HEK293 (cell line): ENCODE results near the gene NYNRIN.
A peak's percentile ranks its signal among the peaks of the same experiment; 100 is the strongest.

ENCODE experiments used
- GLIS2 ChIP-seq: fragments of 450-650 bp; formaldehyde crosslinking; IDR thresholded peaks from 2 replicates; pipeline ENCODE4 v1.5.1; 2016; ENCODE audit warnings: missing biosample characterization, missing genetic modification characterization
- REPIN1 ChIP-seq: fragments of 450-650 bp; formaldehyde crosslinking; IDR thresholded peaks from 2 replicates; pipeline ENCODE4 v1.5.1; 2017; ENCODE audit warnings: missing biosample characterization, missing genetic modification characterization, low read depth
- SALL2 ChIP-seq: fragments of 450-650 bp; formaldehyde crosslinking; IDR thresholded peaks from 2 replicates; pipeline ENCODE4 v1.5.0; 2017; ENCODE audit warnings: missing biosample characterization, mild to moderate bottlenecking, missing genetic modification characterization, borderline replicate concordance
- ZBTB1 ChIP-seq: fragments of 450-650 bp; formaldehyde crosslinking; IDR thresholded peaks from 2 replicates; pipeline ENCODE4 v1.5.1; 2016; ENCODE audit warnings: missing biosample characterization, missing genetic modification characterization
- ZBTB49 ChIP-seq: fragments of 450-650 bp; formaldehyde crosslinking; IDR thresholded peaks from 2 replicates; pipeline ENCODE4 v1.5.1; 2016; ENCODE audit warnings: missing biosample characterization, missing genetic modification characterization, low read depth
- ZBTB6 ChIP-seq: fragments of 450-650 bp; formaldehyde crosslinking; IDR thresholded peaks from 2 replicates; pipeline ENCODE4 v1.5.1; 2017; ENCODE audit warnings: missing biosample characterization, missing genetic modification characterization
- ZEB2 ChIP-seq: fragments of 450-650 bp; formaldehyde crosslinking; IDR thresholded peaks from 2 replicates; pipeline ENCODE4 v1.5.1; 2016; ENCODE audit warnings: missing biosample characterization, missing genetic modification characterization
- ZNF112 ChIP-seq: fragments of 450-650 bp; formaldehyde crosslinking; IDR thresholded peaks from 2 replicates; pipeline ENCODE4 v1.5.0; 2017; ENCODE audit warnings: missing biosample characterization, missing genetic modification characterization
- ZNF133 ChIP-seq: fragments of 450-650 bp; formaldehyde crosslinking; IDR thresholded peaks from 2 replicates; pipeline ENCODE4 v1.5.1; 2016; ENCODE audit warnings: missing biosample characterization, missing genetic modification characterization
- ZNF2 ChIP-seq: fragments of 450-650 bp; formaldehyde crosslinking; IDR thresholded peaks from 2 replicates; pipeline ENCODE4 v1.5.1; 2016; ENCODE audit warnings: missing biosample characterization, missing genetic modification characterization
- ZNF211 ChIP-seq: fragments of 450-650 bp; formaldehyde crosslinking; IDR thresholded peaks from 2 replicates; pipeline ENCODE4 v1.5.1; 2016; ENCODE audit warnings: low read depth, missing biosample characterization, missing genetic modification characterization
- ZNF350 ChIP-seq: fragments of 450-650 bp; formaldehyde crosslinking; IDR thresholded peaks from 2 replicates; pipeline ENCODE4 v1.5.0; 2017; ENCODE audit warnings: missing biosample characterization, mild to moderate bottlenecking, missing genetic modification characterization
- ZNF473 ChIP-seq: fragments of 450-650 bp; formaldehyde crosslinking; IDR thresholded peaks from 2 replicates; pipeline ENCODE4 v1.5.1; 2017; ENCODE audit warnings: missing biosample characterization, missing genetic modification characterization
- ZNF549 ChIP-seq: fragments of 450-650 bp; IDR thresholded peaks from 2 replicates; pipeline ENCODE4 v1.5.1; 2018; ENCODE audit warnings: missing biosample characterization, missing genetic modification characterization, mild to moderate bottlenecking, inconsistent platforms, moderate library complexity
- ZNF558 ChIP-seq: fragments of 450-650 bp; formaldehyde crosslinking; IDR thresholded peaks from 2 replicates; pipeline ENCODE4 v1.5.1; 2016; ENCODE audit warnings: missing biosample characterization, missing genetic modification characterization
- ZNF596 ChIP-seq: fragments of 450-650 bp; IDR thresholded peaks from 2 replicates; pipeline ENCODE4 v1.5.0; 2018; ENCODE audit warnings: missing biosample characterization, mild to moderate bottlenecking, missing genetic modification characterization, moderate library complexity
- ZNF626 ChIP-seq: fragments of 450-650 bp; sonication (Bioruptor Pico); formaldehyde crosslinking; IDR thresholded peaks from 2 replicates; pipeline ENCODE4 v1.5.1; 2018; ENCODE audit warnings: missing biosample characterization, missing genetic modification characterization, inconsistent platforms
- ZNF664 ChIP-seq: fragments of 450-650 bp; formaldehyde crosslinking; IDR thresholded peaks from 2 replicates; pipeline ENCODE4 v1.5.1; 2016; ENCODE audit warnings: missing biosample characterization, missing genetic modification characterization
- ZNF701 ChIP-seq: fragments of 450-650 bp; formaldehyde crosslinking; IDR thresholded peaks from 2 replicates; pipeline ENCODE4 v1.5.1; 2016; ENCODE audit warnings: missing biosample characterization, missing genetic modification characterization
- ZNF747 ChIP-seq: fragments of 450-650 bp; formaldehyde crosslinking; IDR thresholded peaks from 2 replicates; pipeline ENCODE4 v1.5.1; 2016; ENCODE audit warnings: missing biosample characterization, missing genetic modification characterization
- ZNF830 ChIP-seq: fragments of 450-650 bp; IDR thresholded peaks from 2 replicates; pipeline ENCODE4 v1.5.0; 2018; ENCODE audit warnings: missing biosample characterization, missing genetic modification characterization, low read depth, mild to moderate bottlenecking, moderate library complexity
- ZSCAN23 ChIP-seq: fragments of 450-650 bp; formaldehyde crosslinking; IDR thresholded peaks from 2 replicates; pipeline ENCODE4 v1.5.1; 2016; ENCODE audit warnings: missing biosample characterization, missing genetic modification characterization
- TF ChIP-seq, protein P1 (sequence below): fragments of 450-650 bp; formaldehyde crosslinking; IDR thresholded peaks from 2 replicates; pipeline ENCODE4 v1.5.1; 2016; ENCODE audit warnings: missing biosample characterization, missing genetic modification characterization
- TF ChIP-seq, protein P2 (sequence below): fragments of 450-650 bp; formaldehyde crosslinking; IDR thresholded peaks from 2 replicates; pipeline ENCODE4 v1.5.0; 2017; ENCODE audit warnings: missing biosample characterization, missing genetic modification characterization, borderline replicate concordance
- TF ChIP-seq, protein P3 (sequence below): fragments of 450-650 bp; formaldehyde crosslinking; IDR thresholded peaks from 2 replicates; pipeline ENCODE4 v1.5.1; 2016; ENCODE audit warnings: missing biosample characterization, missing genetic modification characterization
- TF ChIP-seq, protein P4 (sequence below): fragments of 450-650 bp; formaldehyde crosslinking; IDR thresholded peaks from 2 replicates; pipeline ENCODE4 v1.5.1; 2016; ENCODE audit warnings: missing biosample characterization, missing genetic modification characterization
- TF ChIP-seq, protein P5 (sequence below): fragments of 450-650 bp; formaldehyde crosslinking; IDR thresholded peaks from 2 replicates; pipeline ENCODE4 v1.5.1; 2016; ENCODE audit warnings: missing biosample characterization, missing genetic modification characterization

NYNRIN gene

DNA sequence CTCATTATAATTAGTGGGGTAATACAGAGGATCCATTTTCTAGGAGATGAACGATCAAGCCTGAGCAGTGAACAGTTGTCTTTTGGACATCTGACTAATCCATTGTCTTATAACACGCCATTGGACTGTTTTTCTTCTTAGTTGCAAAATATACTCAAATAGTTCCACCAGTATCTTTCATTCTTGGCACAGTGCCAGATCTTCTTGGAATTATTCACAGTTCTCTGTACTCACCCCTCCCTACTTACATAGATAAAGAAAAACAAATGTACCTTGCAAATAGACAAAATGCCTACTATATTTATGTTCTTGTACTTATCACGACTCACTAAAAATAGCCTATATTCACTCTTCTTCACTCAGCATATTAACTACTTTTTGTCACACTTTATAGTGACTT, 26.9 kb downstream of the NYNRIN start (continued):
- TF ChIP-seq ZNF549 (tag by site-specific recombination) (peak; percentile 87), ZBTB1 (no peak), ZNF626 (tag by site-specific recombination) (no peak), ZNF112 (tag by site-specific recombination) (peak; percentile 92), ZNF350 (tag by site-specific recombination) (no peak; the same call in none of the 2 replicates), ZNF2 (tag by site-specific recombination) (no peak), ZNF664 (tag by site-specific recombination) (no peak), ZBTB6 (tag by site-specific recombination) (peak; percentile 28; the same call in 1 of the 2 replicates), ZSCAN23 (tag by site-specific recombination) (no peak), ZNF558 (tag by site-specific recombination) (peak; percentile 83), GLIS2 (tag by site-specific recombination) (no peak), ZNF830 (tag by site-specific recombination) (no peak), ZNF596 (tag by site-specific recombination) (no peak), ZNF211 (tag by site-specific recombination) (no peak), ZNF133 (no peak), ZEB2 (tag by site-specific recombination) (no peak), ZNF701 (tag by site-specific recombination) (no peak), REPIN1 (tag by site-specific recombination) (no peak), ZNF747 (tag by site-specific recombination) (no peak), ZNF473 (tag by site-specific recombination) (no peak), ZBTB49 (tag by site-specific recombination) (no peak), SALL2 (tag by site-specific recombination) (no peak)
- TF ChIP-seq, protein P1, sequence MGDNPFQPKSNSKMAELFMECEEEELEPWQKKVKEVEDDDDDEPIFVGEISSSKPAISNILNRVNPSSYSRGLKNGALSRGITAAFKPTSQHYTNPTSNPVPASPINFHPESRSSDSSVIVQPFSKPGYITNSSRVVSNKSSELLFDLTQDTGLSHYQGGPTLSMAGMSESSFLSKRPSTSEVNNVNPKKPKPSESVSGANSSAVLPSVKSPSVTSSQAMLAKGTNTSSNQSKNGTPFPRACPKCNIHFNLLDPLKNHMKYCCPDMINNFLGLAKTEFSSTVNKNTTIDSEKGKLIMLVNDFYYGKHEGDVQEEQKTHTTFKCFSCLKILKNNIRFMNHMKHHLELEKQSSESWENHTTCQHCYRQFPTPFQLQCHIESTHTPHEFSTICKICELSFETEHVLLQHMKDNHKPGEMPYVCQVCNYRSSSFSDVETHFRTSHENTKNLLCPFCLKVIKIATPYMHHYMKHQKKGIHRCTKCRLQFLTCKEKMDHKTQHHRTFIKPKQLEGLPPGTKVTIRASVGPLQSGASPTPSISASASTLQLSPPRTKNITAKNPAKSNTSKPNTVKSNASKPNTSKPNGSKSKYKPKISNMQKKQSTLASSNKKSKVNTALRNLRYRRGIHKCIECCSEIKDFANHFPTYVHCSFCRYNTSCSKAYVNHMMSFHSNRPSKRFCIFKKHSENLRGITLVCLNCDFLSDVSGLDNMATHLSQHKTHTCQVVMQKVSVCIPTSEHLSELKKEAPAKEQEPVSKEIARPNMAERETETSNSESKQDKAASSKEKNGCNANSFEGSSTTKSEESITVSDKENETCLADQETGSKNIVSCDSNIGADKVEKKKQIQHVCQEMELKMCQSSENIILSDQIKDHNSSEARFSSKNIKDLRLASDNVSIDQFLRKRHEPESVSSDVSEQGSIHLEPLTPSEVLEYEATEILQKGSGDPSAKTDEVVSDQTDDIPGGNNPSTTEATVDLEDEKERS, result no peak
- TF ChIP-seq, protein P2, sequence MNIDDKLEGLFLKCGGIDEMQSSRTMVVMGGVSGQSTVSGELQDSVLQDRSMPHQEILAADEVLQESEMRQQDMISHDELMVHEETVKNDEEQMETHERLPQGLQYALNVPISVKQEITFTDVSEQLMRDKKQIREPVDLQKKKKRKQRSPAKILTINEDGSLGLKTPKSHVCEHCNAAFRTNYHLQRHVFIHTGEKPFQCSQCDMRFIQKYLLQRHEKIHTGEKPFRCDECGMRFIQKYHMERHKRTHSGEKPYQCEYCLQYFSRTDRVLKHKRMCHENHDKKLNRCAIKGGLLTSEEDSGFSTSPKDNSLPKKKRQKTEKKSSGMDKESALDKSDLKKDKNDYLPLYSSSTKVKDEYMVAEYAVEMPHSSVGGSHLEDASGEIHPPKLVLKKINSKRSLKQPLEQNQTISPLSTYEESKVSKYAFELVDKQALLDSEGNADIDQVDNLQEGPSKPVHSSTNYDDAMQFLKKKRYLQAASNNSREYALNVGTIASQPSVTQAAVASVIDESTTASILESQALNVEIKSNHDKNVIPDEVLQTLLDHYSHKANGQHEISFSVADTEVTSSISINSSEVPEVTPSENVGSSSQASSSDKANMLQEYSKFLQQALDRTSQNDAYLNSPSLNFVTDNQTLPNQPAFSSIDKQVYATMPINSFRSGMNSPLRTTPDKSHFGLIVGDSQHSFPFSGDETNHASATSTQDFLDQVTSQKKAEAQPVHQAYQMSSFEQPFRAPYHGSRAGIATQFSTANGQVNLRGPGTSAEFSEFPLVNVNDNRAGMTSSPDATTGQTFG (tag by site-specific recombination), result peak; percentile 37; the same call in 1 of the 2 replicates
- TF ChIP-seq, protein P3, sequence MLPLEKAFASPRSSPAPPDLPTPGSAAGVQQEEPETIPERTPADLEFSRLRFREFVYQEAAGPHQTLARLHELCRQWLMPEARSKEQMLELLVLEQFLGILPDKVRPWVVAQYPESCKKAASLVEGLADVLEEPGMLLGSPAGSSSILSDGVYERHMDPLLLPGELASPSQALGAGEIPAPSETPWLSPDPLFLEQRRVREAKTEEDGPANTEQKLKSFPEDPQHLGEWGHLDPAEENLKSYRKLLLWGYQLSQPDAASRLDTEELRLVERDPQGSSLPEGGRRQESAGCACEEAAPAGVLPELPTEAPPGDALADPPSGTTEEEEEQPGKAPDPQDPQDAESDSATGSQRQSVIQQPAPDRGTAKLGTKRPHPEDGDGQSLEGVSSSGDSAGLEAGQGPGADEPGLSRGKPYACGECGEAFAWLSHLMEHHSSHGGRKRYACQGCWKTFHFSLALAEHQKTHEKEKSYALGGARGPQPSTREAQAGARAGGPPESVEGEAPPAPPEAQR (tag by site-specific recombination), result no peak
- TF ChIP-seq, protein P4, sequence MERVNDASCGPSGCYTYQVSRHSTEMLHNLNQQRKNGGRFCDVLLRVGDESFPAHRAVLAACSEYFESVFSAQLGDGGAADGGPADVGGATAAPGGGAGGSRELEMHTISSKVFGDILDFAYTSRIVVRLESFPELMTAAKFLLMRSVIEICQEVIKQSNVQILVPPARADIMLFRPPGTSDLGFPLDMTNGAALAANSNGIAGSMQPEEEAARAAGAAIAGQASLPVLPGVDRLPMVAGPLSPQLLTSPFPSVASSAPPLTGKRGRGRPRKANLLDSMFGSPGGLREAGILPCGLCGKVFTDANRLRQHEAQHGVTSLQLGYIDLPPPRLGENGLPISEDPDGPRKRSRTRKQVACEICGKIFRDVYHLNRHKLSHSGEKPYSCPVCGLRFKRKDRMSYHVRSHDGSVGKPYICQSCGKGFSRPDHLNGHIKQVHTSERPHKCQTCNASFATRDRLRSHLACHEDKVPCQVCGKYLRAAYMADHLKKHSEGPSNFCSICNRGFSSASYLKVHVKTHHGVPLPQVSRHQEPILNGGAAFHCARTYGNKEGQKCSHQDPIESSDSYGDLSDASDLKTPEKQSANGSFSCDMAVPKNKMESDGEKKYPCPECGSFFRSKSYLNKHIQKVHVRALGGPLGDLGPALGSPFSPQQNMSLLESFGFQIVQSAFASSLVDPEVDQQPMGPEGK (tag by site-specific recombination), result no peak
- TF ChIP-seq, protein P5, sequence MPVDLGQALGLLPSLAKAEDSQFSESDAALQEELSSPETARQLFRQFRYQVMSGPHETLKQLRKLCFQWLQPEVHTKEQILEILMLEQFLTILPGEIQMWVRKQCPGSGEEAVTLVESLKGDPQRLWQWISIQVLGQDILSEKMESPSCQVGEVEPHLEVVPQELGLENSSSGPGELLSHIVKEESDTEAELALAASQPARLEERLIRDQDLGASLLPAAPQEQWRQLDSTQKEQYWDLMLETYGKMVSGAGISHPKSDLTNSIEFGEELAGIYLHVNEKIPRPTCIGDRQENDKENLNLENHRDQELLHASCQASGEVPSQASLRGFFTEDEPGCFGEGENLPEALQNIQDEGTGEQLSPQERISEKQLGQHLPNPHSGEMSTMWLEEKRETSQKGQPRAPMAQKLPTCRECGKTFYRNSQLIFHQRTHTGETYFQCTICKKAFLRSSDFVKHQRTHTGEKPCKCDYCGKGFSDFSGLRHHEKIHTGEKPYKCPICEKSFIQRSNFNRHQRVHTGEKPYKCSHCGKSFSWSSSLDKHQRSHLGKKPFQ (tag by site-specific recombination), result no peak
